HG03175 (cell line): ENCODE results near the gene HYPK.
"Not testable (repeated sequence)": the region's sequence is repeated elsewhere in the genome, so short reads cannot be mapped to it uniquely, and the experiment has no call there.

Source experiments
- ATAC-seq: cut with Tn5 transposase; IDR thresholded peaks from one replicate; pipeline ENCODE4 v1.9.1; 2021; ENCODE audit warnings: mild to moderate bottlenecking, moderate library complexity; ENCODE audit not compliant: unreplicated experiment

HYPK gene

GRCh38 chr15:43832485-43832884 lies 32.1 kb downstream of the HYPK start:
- ATAC-seq: not testable (repeated sequence)

GRCh38 chr15:43845421-43845820 lies 45.0 kb downstream of the HYPK start:
- no peak for ATAC-seq

- ATAC-seq: no peak
Observed at GRCh38 chr15:43851251-43851650, 50.9 kb downstream of the HYPK start.

GRCh38 chr15:43852607-43853006 lies 52.2 kb downstream of the HYPK start:
- no peak for ATAC-seq
